Midbrain (tissue), 1 donor: ENCODE measurements around the gene TP53I11.
A peak's percentile ranks its signal among the peaks of the same experiment; 100 is the strongest.

Experiments
- DNase-seq: peaks from one replicate; lab custom pipeline; 2025; lab: John Stamatoyannopoulos, UW

Gene TP53I11

DNA sequence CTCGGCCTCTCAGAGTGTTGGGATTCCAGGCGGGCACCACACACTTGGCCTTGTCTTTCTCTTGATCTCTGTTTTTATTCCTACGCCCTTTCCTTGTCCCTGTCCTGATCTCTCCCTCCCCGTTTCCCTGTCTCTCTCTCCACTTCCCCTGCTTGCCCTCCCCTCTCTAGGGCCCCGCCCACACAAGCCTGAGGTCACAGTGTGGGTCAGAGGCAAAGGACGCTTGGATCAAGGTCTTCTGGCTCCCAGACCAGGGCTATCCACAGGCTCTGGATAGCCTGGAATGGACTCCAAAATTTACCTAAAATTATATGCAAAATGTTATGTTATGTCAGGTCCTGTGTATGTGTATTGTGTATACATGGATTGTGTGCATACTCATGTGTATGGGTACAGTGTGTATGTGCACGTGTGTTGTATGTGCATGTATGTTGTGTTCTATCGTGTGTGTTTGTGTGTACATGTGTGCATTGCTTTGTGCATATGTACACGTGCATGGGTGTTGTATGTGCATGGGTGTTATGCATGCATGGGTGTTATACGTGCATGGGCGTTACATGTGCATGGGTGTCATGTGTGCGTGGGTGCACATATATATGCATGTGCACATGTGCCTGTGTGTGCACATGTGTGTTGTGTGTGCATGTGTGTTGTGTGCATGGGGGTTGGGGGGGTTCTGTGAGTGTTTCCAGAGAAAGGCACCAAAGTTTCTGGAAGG lies 38.3 kb downstream of the TP53I11 start:
- no peak for DNase-seq

DNA sequence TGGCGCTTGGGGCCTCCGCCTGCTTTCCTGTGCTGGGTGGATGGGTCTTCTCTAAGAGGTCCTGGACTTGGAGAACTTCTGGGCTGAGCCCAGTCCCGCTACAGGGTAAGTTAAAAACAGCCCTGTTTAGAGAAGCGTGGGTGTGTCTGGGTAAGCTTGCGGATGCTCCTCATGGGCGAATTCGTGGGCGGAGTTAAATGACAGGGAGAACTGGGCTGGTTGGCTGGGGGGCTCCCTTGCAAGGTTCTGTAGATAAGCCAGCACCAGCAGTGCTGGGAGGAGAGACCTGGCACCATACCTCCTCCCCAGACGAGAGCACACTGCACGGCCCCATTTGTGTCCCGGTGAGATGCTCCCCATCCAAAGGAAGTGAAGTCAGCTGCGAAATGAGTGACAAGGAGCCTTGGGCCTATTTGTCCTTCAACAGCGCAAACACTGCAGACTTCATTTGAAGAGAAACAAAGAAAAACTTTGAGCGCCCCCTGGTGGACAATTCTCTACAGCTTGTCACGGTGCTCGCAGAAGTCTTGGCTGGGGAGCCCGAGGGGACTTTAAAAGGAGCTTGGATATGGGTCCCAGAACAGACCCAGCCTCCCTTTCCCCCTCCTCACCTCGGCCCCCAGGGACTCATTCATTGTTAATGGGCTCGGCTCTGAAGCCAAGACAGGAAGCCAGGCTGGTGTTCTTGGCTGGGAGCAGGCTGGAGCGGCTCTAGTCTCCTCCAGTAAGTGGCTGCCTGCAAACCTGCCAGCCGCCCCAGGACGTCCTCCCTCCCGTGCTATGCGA lies 39.5 kb downstream of the TP53I11 start:
- peak; percentile 94 for DNase-seq

DNA sequence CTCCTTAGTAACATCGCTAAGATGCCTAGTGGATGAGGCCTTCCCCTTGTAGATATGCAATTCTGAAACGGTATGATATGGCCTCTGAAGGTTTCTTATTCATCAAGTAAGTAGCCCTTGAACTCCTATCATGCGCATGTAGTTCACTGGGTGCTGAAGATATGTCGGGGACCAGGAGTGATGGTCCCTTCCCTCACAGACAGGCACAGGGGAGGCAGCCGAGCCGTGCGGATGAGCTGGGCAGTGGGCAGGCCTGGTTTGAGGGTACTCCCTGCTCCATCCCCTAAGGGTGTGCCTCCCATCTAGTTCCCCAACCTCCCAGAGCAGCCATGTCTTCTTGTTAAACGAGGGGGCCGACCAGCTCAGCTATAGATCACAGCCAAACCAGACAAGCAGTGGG lies 40.1 kb downstream of the TP53I11 start:
- DNase-seq = no peak

DNA sequence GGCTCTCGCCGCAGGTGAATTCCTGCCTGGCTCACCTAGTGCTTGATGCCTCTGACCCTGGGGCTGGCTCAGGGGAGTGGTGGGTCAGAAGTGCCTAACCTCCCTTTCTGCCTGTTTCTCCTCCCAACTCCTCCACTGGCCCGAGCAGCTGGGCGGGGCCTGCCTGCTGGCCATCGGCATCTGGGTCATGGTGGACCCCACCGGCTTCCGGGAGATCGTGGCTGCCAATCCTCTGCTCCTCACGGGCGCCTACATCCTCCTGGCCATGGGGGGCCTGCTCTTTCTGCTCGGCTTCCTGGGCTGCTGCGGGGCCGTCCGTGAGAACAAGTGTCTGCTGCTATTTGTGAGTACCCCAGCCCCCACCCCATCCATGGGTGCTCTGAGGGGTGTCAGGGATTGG lies 41.1 kb downstream of the TP53I11 start:
- no peak for DNase-seq

DNA sequence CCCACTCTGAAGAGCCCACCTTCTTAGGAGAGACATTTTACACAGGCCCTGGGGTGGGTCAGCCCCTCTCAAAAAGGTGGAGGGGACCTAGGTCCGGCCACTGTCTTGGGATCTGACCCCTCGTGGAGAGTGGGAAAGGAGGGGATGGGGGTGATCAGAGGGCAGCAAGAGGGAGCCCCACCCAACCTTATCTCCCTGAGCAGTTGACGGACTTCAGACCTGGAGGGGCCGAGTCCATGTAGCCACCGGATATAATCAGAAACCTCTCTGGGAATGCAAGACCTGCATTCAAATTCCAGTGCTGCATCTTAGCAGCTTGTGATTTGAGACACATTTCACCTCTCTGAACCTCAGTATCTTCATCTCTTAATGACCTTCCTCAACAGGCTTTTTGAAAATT lies 44.0 kb downstream of the TP53I11 start:
- no peak for DNase-seq

DNA sequence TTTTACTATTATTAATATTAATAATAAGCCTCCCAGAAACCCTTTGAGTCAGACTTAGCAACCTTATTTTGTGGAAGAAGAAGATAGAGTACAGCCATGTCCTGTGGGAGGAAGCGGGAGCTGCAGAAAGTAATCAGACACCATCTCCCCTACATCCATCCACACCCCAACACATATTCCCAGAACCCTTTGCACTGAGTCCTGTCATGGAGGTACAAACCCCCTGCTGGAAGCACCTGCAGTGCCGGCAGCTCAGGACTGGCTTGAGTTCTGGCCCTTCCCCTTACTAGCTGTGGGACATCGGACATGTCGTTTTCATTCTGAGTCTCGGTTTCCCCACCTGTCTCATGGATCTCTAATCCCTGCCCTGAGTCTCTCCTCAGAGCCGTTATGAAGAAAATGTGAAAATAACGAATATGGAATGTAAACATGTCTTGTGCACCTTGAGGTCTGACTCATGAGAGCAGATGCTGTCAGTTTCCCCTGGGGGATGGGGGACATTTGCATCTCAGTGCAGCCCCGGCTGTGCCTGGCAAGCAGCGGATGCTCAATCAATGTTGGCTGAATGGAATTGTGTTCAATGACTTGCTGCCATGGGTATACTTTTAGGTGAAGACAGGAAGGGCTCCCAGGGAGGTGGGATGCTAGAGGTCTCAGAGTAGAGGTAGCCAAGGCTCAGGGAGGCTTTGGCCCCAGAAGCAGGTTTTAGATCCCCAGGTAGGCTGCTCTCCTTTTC lies 45.4 kb downstream of the TP53I11 start:
- no peak for DNase-seq

DNA sequence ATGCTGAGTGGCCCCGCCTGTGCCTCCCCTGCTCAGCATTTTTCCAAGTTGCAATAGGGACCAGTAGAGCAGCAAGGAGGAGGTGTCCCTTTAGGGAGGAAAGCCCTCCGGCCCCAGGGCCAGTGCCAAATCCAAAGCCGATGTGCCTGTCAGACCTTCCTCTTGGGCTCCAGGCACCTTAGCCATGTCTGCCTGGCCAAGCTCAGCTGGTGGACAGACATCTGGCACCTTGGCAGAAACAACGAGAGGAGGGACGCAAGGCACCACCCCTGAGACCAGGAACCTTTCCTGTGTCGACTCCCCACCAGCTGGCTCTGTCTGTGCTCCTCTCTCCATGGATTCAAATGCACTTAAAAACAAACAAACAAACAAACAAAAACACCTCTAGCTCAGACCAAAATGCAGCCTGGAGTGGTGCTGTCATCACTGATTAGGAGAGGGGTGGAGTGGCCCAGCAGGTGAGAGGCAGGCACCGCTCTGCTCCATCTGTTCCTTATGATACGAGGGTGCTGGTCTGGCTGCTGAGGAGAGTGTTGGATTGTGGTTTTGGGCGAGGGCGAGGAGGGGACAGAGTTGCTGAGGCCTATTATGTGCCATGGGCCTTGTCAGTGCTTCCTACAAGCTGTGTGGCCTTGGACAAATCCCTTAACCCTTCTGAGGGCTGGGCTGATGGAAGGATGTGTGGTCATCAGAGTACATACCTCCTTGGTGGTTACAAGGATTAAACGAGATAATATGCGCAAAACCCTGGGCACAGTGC lies 46.2 kb downstream of the TP53I11 start:
- DNase-seq = no peak

DNA sequence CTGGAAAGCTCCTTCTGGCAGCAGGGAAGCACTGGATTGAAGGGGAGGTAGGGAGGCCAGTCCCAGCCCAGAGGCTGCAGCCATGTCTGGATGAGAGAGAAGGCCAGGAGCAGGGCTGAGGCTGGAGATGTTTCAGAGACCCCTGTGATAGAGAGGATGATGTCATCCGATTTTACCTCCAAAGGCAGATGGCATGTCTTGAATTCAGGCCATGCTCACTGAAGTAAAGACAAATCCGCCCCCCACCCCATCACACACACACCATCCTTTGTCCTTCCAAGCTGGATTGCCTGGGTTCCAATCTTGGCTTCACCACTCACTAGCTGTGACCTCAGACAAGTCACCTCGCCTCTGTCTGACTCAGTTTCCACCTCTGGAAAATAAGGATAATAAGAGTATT lies 47.2 kb downstream of the TP53I11 start:
- DNase-seq = no peak

DNA sequence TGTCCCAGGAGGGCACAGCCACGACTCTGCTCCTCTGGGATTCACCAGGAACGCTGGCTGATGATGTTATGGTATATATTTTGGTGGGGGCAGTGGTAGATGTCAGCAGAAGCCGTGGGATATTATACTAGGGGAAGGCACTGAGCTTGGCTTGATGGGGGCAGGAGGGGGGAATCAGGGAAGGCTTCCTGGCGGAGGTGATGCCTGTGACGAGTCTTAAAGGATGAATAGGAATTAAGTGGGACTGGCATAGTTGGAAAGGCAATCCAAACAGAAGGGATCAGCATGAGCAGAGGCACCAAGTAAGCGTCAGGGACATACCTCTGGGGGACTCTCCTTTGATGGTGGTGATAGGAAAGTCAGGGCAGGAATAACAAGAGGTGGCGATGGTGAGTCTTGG lies 47.6 kb downstream of the TP53I11 start:
- DNase-seq = no peak

DNA sequence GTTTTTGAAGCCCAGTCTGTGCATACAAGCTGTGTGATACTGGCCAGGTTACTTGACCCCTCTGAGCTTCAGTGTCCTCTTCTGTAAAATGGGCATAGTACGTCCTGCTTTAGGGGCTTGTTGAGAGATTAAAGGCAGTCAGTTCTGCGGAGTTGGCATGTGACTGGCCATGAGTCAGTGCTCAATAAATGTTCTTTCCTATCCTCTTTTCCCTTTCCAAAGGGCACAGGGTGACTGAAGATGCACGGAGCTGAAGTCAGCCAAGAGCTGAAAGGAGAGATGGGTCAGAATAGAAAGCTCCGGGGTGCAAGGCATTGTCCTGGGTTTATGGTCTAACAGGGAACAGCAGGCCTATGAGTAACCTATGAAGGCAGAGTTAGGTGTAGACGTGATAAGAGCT lies 48.9 kb downstream of the TP53I11 start:
- DNase-seq = no peak

DNA sequence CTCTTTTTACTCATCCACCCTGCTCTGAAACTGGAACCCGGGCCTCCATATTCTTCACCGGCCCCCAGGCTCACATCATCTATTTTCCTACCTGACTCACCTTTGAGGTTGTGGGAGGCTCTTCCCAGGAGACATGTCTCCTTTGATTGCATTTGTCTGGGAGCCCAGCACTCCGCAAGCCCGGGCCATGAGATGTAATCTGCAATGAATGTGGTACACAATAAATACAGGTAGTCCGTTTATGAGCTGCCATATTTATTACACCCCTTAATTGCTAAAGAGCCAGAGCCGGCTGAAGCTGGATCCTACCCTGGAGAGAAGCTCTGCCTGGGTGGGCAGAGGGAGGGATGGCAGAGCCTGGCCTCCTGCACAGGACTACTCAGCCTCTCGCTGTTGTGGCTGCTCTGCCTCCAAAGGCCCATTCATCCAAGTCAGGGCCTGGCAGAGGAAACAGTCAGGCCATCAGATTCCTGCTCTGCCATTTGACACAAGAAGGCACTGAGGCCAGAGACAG lies 49.5 kb downstream of the TP53I11 start:
- DNase-seq = no peak

DNA sequence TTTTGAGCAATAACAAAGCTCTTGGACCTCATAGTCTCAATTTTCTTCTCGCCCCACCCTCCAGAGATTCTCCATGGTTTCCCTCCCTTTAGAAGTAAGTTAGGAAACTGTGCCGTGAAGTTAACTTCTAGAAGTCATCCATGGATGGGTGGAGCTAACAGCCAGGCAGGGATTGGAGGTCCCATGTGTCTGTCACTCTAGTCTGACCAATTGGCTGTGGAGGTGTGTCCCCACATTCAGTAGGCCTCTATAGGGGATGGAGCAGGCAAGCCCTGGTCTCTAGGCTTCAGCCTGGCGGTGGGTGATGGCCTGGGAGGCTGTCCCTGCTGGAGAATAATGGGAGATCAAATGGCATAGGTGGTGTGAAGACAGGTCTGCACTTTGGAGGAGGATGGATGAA lies 50.7 kb downstream of the TP53I11 start:
- no peak for DNase-seq

DNA sequence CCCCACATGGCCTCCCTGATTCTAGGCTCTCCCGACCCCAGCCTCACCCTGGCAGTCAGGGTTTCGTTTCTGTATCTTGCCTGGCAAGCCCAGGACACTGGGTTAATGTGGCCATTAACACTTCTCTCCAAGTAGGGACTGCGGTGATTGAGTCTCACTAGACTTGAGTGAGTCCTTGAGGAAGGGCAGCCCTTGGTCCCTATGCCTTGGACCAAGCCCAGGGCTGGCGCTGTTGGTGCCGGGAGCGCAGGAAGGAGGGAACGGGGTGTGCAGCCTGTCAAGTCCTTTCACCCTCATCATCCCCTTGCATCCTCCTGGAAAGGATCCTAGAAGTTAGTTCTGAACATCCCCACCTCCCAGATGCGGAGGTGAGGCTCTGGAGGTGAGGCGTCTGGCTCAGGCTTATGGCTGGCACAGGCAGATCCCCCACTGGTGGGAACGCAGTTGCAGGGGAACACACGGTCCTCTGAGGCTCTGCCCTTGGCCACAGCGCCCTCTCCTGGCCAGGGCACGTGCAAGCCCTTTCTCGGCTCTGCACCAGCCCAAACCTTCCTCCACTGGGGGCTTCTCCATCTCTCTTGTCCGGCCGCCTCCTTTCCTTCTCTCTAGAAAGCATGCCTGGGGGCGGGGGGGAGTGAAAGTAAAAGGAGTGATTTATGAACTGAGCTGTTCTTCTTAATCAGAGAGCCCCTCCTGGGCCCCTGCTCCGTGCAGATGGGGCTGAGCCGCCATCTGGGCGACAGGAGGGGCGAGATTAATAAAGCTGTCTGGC lies 56.7 kb downstream of the TP53I11 start:
- peak; percentile 61 for DNase-seq

DNA sequence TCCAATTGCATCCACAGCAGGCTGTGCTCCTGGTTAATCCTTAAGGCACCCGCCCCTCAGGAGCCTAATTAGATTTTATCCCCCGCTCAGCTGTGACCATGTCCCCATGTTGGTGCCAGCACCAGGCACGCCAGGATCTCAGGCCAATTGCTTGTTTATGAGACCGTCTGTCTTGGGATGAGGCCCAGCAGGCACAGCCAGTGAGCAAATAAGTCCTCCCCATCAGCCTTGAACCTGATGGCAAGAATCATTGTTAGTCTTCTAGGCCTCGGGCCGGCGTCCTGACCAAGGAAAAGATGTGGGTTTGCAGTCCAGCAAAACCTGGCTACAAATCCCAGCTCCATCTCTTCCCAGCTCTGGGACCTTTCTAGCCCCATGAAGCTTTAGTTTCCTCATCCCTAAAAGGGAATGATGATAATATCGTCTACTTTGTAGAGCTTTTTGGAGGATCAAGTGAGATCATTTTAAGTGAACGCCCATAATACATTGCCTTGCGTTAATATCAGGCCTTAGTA lies 57.3 kb downstream of the TP53I11 start:
- DNase-seq = peak; percentile 47

DNA sequence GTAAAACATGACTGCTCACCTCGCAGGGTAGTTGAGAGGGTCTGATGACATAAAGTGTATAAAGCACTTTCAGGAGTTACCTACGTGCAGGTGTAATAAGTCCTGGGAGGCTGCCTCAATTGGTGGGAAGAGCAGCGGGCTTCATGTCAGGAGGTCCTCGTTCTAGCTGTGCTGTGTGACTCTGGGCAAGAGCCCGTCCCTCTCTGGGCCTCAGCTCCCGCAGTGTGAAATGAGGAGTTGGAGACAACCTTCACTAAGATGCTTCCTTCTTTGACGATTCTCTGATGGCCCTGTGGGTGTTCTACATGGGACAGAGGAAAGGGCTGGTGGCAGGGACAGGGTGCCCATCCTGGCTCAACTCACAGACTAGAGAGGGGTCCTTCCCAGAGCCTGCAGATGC lies 57.8 kb downstream of the TP53I11 start:
- no peak for DNase-seq

DNA sequence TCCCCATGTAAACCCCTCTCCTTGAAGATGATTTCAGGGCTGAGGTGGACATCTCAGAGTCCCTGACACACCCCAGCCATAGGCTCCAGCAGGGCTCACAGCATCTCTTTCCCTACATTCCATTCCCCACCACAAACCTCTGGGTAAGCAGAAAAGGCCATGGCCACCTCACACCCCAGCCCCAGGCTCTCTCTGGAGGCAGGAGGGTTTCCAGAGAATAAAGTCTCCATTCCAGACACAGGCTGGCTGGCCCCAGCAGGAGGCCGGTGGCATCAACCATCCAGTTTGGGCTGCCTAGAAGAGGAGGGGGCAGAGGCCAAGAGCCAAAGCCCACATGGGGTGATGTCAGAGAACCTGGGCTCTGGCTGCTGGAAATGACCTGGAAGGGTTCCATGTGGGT lies 61.4 kb downstream of the TP53I11 start:
- no peak for DNase-seq

DNA sequence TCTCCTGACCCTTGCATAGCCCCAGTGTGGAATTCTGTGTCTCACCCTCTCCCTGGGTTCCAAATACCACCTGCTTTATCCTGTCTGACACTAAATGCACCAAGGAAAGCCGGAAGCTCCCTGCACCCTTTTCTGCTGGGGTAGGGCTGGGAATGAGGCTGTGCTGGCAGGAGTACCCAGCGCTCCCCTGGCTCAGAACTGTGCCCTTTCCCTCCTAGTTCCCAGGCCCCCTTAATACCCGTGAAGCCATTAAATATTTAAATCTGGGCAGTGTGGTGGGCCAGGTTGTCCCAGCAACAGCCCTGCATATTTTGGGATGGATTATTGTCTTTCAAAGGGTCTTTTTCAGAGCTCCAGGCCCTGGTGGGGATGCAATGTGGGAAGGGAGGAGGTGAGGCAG lies 63.0 kb downstream of the TP53I11 start:
- DNase-seq = no peak

DNA sequence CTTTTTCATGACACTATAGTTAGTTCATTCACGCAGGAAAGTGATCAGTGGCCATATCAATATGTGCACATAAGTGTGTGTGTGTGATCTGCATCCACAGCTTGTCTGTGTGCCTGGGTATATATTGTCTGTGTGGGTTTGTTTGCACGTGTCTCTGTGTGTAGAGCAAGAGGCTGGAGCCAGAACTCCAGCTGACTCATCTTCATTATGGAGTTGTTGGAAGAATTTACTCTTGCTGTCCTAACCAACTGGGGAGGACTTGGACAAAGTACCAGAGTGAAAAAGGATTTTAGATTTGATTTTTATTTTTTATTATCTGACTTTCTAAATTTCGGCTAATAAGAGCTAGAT lies 63.9 kb downstream of the TP53I11 start:
- no peak for DNase-seq

DNA sequence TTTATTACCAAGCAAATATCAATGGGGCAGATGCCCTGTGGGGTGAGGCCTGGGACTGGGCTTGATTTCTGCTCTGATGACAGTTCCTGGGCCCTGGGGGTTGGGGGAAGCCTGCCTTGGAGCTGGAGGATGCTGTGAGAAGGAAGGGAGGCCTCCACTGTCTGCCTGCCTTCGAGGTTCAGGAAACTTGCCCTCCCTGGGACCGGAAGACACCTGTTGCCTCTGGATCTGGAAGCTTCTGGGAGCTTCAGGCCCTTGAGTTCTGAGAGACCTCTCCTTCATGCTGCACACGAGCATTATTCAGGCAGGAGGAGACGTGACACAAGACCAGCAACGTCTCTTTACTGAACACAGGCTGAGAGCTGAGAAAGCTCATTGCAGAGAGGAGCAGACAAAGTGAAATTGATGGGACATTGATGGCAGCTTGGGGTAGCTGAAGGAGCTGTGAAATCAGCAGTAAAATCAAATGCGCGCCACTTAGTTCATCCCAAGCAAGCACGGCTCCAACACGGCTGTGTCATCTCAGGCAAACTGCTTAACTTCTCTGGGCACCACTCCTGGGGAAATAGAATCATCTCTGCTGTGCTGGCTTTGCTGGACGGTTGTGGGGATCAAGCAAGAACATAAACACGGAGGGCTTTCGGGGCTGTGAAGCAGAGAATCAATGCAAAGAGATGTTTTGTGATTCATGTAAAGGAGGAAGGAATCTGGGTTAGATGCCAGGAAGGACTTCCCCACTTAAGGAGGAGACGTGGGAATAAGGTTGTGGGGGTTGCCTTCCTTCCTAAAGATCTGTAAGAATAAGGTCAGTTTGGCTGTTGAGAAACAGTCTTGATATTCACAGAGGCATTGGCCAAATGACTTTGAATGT lies 64.5 kb downstream of the TP53I11 start:
- DNase-seq = no peak
